ENCODE results near the gene MAMDC4.
"Not testable (repeated sequence)": the region's sequence is repeated elsewhere in the genome, so short reads cannot be mapped to it uniquely, and the experiment has no call there.

The MAMDC4 gene

DNA sequence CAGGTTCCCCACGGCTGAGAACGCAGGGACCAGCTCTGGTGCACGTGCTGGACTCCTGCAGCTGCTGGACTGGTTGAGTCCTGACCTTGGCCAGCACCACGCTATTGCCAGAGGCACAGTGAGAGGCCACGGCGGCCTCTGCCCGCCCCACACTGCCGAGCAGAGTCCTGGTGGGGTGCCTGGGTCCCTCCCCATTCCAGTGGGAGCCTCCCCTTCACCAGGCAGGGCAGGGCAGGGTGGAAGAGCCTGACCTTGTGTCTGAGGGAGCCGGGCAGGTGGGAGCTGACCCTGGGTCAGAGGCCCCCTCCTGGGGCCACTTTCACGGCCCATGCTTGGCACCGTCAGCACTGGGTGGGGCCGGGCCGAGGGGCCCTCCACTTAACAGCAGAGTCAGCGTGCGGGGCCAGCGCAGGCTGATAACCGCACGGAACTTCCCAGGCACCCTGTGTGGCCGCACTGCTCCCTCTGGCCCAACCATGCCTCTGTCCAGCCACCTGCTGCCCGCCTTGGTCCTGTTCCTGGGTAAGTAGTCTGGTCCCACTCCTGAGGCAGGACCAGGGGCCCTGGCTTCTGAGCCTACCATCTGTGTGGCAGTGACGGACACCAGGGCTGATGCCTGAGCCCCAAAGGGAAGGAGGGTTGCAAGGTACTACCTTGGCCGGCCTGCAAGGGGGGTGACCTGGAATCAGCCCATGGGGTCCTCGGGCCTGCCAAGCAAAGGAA is at the start of gene MAMDC4:
Gene MAMDC4 (plus strand): TSS at position 406 of the 723 bp plus-strand sequence. CDS start 71 bp downstream, at position 477.
- no peak for DNase-seq
- in situ Hi-C loops (cut with HindIII; ENCODE audit: low pct_ligation_motif_present, low pct_unique_long_range_greater_than_20kb, low sequenced_read_pairs): no loop called here

DNA sequence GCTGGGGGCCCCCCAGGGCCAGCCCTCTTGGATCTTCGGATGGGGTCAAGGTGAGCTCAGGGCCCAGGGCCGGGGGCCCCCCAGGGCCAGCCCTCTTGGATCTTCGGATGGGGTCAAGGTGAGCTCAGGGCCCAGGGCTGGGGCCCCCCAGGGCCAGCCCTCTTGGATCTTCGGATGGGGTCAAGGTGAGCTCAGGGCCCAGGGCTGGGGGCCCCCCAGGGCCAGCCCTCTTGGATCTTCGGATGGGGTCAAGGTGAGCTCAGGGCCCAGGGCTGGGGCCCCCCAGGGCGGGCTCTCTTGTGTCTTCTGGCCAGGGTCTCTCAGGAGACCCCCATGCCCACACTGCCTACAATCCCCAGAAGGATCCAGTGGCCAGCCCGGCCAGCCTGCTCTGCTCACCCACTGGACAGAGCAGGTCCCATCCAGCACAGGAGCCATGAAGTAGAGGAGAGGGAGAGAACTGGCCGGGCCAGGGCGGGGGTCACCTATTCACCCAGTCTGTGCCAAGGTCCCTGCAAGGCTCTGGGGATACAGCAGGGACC is 49.1 kb upstream of the MAMDC4 start:
- DNase-seq; in situ Hi-C loops (cut with HindIII; ENCODE audit: low pct_ligation_motif_present, low pct_unique_long_range_greater_than_20kb, low sequenced_read_pairs): not testable (repeated sequence)

DNA sequence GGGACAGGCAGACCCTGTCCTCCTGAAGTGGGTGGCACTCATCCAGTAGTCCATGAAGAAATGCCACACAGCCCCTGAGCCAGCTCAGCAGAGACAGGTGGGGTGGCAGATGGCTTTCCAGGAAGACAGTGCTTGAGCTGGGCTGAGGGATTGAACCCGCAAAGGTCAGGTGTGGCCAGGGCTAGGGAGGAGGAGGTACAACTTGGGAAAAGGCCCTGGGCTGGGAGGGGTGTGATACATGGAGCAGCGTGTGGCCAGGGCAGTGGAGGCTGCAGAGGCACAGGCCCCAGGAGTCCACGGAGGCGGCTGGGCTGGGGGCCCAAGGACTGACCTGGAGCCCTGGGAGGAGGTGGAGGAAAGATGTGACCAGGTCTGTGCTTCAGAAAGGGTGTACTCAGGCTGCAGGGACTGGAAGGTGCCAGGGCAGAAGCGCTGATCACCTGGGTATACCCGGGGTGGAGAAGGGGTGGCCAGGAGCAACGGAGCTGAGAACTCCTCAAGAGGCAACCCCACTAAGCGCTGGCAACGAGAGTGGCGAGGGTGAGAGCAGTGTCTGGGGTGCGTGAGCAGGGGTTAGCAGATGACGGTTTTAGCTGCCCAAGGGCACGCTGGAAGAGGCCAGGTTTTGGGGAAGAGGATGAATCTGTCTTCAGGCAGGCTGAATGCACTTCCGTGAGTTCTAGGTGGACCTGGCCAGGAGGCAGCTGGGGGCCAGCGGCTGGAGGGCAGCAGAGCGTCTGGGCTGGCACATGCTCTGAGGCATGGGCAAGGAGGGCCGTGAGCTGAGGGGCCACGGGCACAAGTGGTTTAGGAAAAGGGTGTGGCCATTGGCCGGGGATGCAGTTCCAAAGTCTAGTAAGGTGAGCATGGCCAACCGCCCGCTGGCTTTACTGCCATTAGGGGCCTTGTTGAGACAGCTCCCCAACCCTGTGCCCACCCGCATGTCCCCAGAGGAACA is 48.3 kb upstream of the MAMDC4 start:
- in situ Hi-C loops (cut with HindIII; ENCODE audit: low pct_ligation_motif_present, low pct_unique_long_range_greater_than_20kb, low sequenced_read_pairs): no loop called here
- DNase-seq: no peak

- in situ Hi-C loops (cut with HindIII; ENCODE audit: low pct_ligation_motif_present, low pct_unique_long_range_greater_than_20kb, low sequenced_read_pairs): no loop called here
- DNase-seq: no peak
Measured at GRCh38 chr9:136804509-136805206, 47.5 kb upstream of the MAMDC4 start.

- in situ Hi-C loops (cut with HindIII; ENCODE audit: low pct_ligation_motif_present, low pct_unique_long_range_greater_than_20kb, low sequenced_read_pairs): no loop called here
- DNase-seq: no peak
Measured at GRCh38 chr9:136805207-136805740, 46.9 kb upstream of the MAMDC4 start.

GRCh38 chr9:136806067-136806466 is 46.1 kb upstream of the MAMDC4 start:
- DNase-seq: no peak
- in situ Hi-C loops (cut with HindIII; ENCODE audit: low pct_ligation_motif_present, low pct_unique_long_range_greater_than_20kb, low sequenced_read_pairs): no loop called here

GRCh38 chr9:136806631-136807201 is 45.4 kb upstream of the MAMDC4 start:
- no peak for DNase-seq
- in situ Hi-C loops (cut with HindIII; ENCODE audit: low pct_ligation_motif_present, low pct_unique_long_range_greater_than_20kb, low sequenced_read_pairs): no loop called here

- peak; percentile 74 for DNase-seq
- in situ Hi-C loops (cut with HindIII; ENCODE audit: low pct_ligation_motif_present, low pct_unique_long_range_greater_than_20kb, low sequenced_read_pairs): no loop called here
Measured at GRCh38 chr9:136807281-136808074, 44.7 kb upstream of the MAMDC4 start, which contains the start of gene RABL6. RABL6 (plus strand) TSS chr9:136807948; CDS start chr9:136808197, 249 bp downstream.

GRCh38 chr9:136808075-136808805 is 43.9 kb upstream of the MAMDC4 start:
- in situ Hi-C loops (cut with HindIII; ENCODE audit: low pct_ligation_motif_present, low pct_unique_long_range_greater_than_20kb, low sequenced_read_pairs): no loop called here

GRCh38 chr9:136808806-136809158 is 43.4 kb upstream of the MAMDC4 start:
- in situ Hi-C loops (cut with HindIII; ENCODE audit: low pct_ligation_motif_present, low pct_unique_long_range_greater_than_20kb, low sequenced_read_pairs): no loop called here
- peak; percentile 25 for DNase-seq

More at GRCh38 chr9:136808075-136808805, 43.9 kb upstream of the MAMDC4 start:
- DNase-seq: peak; percentile 24

DNA sequence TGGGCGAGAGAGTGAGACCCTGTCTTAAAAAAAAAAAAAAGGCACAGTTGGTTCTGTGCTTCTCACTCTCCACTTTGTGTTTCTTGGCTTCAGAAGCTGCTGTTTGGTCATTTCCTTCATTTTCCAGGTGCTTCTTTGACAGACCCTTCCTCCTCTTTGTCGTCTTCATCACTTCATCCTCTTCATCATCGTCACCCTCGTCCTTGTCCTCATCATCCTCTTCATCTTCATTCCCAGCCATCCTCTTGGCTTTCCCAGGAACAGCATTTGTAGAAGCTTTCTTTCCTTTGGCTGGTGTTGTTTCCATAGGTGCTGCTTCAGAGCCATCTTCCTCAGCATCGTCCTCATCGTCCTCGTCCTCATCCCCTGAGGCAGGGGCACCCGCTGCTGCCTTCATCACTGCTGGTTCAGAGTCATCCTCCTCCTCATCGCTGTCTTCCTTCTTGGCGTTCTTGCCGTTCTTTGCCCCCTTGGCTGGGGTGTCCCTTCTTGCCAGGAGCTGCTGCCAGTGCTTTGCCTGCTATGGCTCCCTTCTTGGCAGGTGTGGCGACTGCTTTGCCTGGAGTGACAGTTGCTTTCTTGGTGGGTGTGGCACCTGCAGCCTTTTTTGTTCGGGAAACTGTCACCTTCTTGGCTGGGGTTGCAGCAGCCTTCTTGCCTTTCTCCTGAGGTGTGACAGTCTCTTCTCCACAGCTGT is 37.3 kb upstream of the MAMDC4 start:
- in situ Hi-C loops (cut with HindIII; ENCODE audit: low pct_ligation_motif_present, low pct_unique_long_range_greater_than_20kb, low sequenced_read_pairs): no loop called here
- no peak for DNase-seq

DNA sequence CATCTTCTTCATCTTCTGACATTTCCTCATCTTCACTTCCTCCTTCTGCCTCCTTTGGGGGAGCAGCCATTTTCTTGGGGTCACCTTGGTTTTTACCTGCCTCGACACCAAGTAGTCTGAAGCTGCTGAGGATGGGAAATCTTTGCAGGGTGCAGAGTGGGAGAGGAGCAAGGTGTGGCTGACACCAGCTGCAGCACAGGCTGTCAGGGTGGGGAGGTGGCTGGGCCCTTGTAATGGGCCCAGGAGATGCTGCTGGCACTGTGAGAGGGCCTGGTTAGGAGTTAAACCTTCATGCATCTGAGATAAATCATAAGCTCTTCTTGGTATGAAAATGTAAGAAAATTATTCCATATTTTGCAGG is 36.7 kb upstream of the MAMDC4 start:
- no peak for DNase-seq
- in situ Hi-C loops (cut with HindIII; ENCODE audit: low pct_ligation_motif_present, low pct_unique_long_range_greater_than_20kb, low sequenced_read_pairs): no loop called here

DNA sequence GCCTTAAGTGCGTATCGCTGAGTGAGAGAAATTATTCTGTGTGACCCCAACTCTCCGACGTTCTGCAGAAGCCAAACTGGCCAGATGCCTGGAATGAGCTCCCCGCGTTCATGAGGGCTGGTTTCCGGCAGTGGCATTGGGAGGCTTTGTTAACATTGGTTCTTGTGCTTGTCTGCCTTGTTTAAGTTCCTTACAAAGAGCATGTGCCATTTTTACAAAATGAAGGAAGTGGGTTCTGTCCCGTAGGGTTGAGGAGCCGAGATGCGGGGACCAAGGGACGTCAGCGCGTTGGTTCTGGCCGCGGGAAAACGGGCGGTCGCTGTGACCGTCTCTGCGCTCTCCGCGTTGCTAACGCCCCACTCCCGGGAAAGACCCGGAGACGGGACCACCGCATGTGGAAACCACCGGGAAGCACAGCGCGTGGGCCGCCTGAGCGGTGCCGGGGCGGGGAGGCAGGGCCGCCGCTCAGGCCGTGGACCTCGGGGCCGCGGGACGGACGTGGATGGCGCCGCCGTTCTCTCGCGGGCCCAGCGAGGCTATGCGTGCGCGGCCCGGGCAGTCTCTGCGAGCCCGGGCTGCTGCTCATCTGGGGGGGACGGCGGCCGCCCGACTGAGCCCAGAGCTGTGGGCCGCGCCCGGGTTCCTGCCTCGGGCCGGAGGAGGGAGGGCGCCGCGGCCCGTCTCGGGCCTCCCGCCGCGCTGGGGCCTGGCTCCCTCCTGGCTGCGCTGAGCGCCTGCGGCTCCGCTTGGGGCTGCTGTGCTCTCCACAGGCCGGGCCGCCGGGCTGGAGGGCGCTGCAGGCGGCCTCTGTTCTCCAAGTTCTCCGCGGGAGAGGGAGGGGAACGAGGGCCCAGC is 30.9 kb upstream of the MAMDC4 start:
- in situ Hi-C loops (cut with HindIII; ENCODE audit: low pct_ligation_motif_present, low pct_unique_long_range_greater_than_20kb, low sequenced_read_pairs): no loop called here
- no peak for DNase-seq

DNA sequence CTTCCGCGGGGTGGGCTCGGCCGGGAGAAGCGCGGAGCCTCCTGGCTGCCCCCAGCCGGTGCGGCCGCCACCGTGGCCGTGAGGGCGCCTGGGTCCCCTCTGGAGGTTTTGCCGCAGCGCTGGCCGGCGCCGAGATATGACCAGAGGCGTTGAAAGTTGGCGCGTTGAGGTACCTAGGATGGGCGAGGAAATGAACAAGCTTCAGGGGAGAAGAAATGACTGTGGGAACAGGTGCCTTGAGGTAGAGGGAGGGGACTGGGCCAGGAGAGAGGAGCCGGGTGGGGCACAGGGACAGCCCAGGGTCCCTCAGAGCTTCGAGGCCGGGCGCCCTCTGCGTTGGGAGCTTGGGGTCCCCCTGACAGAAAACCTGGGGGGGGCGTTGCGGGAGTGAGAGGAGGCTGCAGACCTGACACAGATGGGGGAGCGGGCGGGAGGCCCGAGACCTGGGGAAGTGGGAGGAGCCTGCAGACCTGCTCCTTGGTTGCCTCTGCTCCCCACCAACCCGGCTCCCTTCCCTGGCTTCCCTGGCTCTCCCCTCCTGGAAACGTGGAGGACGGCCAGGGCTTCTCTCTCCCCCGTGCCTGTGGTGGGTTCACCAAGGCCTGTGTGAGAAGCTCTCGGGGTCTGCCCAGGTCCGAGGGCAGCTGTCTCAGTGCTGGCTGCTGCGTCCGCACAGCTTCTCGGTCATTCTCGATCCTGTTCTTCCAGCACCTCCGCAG is 30.2 kb upstream of the MAMDC4 start:
- no peak for DNase-seq
- in situ Hi-C loops (cut with HindIII; ENCODE audit: low pct_ligation_motif_present, low pct_unique_long_range_greater_than_20kb, low sequenced_read_pairs): no loop called here
